LHCN-M2 (cell line): ENCODE measurements around the gene SELENOS. TPM values are rescaled to one million over a fixed set of nuclear protein-coding genes. Genes with fewer than 3 reads are reported as not detected.

ENCODE experiments used
- total RNA-seq: library from RNA; depleted of rRNA; stranded (reverse); fragments of >200 nt; gene quantifications from 2 replicates; pipeline ENCODE4 v1.2.3, GENCODE V29; 2014; rRNA removed

The SELENOS gene
- total RNA-seq, 1 experiment from 2014 or later = 73.5 TPM

Other genes with a start within 250 kb of the SELENOS start
- 20.5 and 21.8 TPM in 2 replicates for gene CHSY1, start 25.4 kb downstream of the SELENOS start, total RNA-seq
- gene SNRPA1, start 17.8 kb upstream of the SELENOS start, total RNA-seq = 25.1 and 25.4 TPM in 2 replicates
- 0.13 and 0.52 TPM in 2 replicates for gene PCSK6, start 212.2 kb upstream of the SELENOS start, total RNA-seq